HEK293T (cell line): ENCODE results near the gene KLK12.

ENCODE experiments used
- ARNT ChIP-seq: fragments of 450-650 bp; IDR thresholded peaks from 2 replicates; pipeline ENCODE4 v1.6.1; 2017; ENCODE audit warnings: mild to moderate bottlenecking
- BHLHE40 ChIP-seq: fragments of 450-650 bp; IDR thresholded peaks from 2 replicates; pipeline ENCODE4 v1.6.1; 2016; ENCODE audit warnings: mild to moderate bottlenecking, moderate library complexity, borderline replicate concordance
- ELF4 ChIP-seq: fragments of 450-650 bp; IDR thresholded peaks from 2 replicates; pipeline ENCODE4 v1.6.1; 2017; ENCODE audit warnings: antibody characterized with exemption
- FOXA1 ChIP-seq: fragments of 450-650 bp; IDR thresholded peaks from 2 replicates; pipeline ENCODE4 v1.6.1; 2016; ENCODE audit warnings: mild to moderate bottlenecking
- FOXK2 ChIP-seq: fragments of 450-650 bp; IDR thresholded peaks from 2 replicates; pipeline ENCODE4 v1.6.1; 2016; ENCODE audit warnings: mild to moderate bottlenecking
- HDGF ChIP-seq: fragments of 450-650 bp; IDR thresholded peaks from 2 replicates; pipeline ENCODE4 v1.6.1; 2017; ENCODE audit warnings: antibody characterized with exemption, borderline replicate concordance
- NFRKB ChIP-seq: fragments of 450-650 bp; IDR thresholded peaks from 2 replicates; pipeline ENCODE4 v1.6.1; 2016; ENCODE audit warnings: mild to moderate bottlenecking, moderate library complexity
- SUZ12 ChIP-seq: fragments of 450-650 bp; IDR thresholded peaks from 2 replicates; pipeline ENCODE4 v1.6.1; 2016; ENCODE audit warnings: mild to moderate bottlenecking
- ZNF384 ChIP-seq: fragments of 450-650 bp; IDR thresholded peaks from 2 replicates; pipeline ENCODE4 v1.6.1; 2016

DNA sequence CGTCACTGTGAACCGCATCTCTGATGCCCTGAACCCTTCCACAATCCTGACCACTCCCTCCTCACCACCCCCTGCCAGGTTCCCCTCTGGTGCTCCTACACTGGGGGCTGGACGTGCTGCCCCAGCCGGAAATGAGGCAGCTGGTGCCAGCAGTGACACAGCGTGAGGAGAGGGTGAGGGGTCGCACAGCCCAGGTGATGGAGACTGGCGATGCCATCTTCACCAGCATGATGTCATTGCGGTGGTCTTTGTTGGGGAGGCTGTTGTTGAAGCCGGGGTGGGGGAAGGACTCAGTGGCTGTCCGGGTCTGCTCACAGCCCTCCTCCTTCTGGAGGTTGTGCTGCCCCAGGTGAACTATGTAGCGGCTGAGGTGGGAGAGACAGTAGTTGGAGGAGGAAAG, 10.9 kb downstream of the KLK12 start:
- TF ChIP-seq SUZ12 (no peak), NFRKB (no peak), ZNF384 (no peak), ARNT (no peak), FOXA1 (no peak), HDGF (no peak), BHLHE40 (no peak), FOXK2 (no peak), ELF4 (no peak)
